ENCODE results near the gene DGKG.

DNA sequence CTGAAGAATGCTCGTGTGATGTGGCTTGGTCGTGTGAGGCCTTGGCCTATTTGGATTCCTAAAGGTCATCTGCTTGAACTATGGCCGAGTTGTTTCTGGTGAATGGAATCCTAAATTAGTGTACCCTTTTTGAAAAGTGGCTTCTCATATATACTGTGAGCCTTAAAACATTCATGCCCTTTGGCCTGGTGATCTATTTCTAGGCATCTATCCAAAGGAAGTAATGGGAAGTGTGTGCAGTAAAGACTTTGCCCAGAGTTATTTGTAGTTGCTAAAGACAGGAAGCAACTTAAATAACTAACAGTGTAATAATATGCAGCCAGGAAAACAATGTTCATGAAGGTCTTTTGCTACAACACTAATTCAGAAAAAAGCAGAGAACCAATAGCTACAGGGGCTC lies 3.0 kb downstream of the DGKG start:
- TF ChIP-seq POLR2A (IDR thresholded peaks at IDR 0.05) (no peak), CTCF (IDR thresholded peaks at IDR 0.05) (no peak)

Measured in lower leg skin (tissue), 3 donors.